ENCODE data around the gene CRKL.

DNA sequence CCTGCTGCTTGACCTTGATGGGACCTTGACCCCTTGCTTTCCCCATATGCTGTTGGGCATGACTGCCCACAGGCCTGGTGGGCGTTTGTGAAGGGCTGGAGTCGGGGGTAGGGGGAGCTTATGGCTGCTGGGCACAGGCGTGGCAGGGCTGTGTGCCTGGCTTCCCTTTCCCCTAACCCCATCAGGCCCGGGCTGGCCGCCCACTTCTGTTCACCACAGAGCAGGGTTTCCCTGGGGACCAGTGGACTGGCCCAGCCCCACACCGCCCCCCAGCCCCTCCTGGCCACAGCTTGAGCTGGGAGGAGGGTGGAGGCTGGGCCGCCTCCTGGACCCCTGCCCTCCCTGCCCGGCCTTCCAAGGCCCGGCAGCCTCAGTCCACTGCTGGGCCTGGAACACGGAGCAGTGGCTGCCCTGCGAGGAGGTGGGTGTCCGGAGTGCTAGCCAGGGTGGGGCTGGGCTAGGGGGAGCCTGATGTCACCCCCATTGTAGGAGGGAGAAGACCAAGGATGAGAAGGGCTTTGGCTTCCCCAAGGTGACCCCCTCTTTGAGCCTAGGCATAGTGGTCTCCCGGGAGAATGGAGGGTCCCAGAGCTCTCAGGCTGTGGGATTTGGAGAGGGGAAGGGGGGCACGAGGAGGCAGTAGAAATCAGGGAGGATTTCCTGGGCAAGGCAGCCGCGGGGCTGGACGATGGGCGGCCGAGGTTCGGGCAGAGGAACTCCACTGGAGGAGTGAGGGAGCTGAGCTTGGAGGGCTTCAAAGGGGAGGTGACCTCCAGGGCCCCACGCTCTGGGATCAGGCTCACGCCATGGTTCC, 49.9 kb downstream of the CRKL start, which contains the start of gene AIFM3:
- TF ChIP-seq, protein P1, sequence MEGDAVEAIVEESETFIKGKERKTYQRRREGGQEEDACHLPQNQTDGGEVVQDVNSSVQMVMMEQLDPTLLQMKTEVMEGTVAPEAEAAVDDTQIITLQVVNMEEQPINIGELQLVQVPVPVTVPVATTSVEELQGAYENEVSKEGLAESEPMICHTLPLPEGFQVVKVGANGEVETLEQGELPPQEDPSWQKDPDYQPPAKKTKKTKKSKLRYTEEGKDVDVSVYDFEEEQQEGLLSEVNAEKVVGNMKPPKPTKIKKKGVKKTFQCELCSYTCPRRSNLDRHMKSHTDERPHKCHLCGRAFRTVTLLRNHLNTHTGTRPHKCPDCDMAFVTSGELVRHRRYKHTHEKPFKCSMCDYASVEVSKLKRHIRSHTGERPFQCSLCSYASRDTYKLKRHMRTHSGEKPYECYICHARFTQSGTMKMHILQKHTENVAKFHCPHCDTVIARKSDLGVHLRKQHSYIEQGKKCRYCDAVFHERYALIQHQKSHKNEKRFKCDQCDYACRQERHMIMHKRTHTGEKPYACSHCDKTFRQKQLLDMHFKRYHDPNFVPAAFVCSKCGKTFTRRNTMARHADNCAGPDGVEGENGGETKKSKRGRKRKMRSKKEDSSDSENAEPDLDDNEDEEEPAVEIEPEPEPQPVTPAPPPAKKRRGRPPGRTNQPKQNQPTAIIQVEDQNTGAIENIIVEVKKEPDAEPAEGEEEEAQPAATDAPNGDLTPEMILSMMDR (IDR thresholded peaks at IDR 0.05), result no peak
- no peak for TF ChIP-seq POLR2A (IDR thresholded peaks at IDR 0.05)

Measured in testis (tissue), 2 donors.